SK-N-SH treated with all-trans-retinoic acid at 6 μM for 48 hours (cell line): ENCODE results near the gene MTCH1.

ENCODE experiments used
- CREB5 ChIP-seq: fragments of 250-450 bp; sonication (Bioruptor Pico); IDR thresholded peaks from 2 replicates; pipeline ENCODE4 v1.5.1; 2020; ENCODE audit warnings: low read depth, mild to moderate bottlenecking, moderate library complexity
- ZNF8 ChIP-seq: fragments of 450-650 bp; formaldehyde crosslinking; IDR thresholded peaks from 2 replicates; pipeline ENCODE4 v1.5.0; 2020; ENCODE audit warnings: mild to moderate bottlenecking, moderate library complexity

GRCh38 chr6:36961441-36962435, 24.3 kb downstream of the MTCH1 start:
- TF ChIP-seq CREB5 (CRISPR knock-in tag) (no peak), ZNF8 (CRISPR knock-in tag) (no peak)
